Caco-2 (cell line): ENCODE measurements around the gene TIMP4. TPM values are rescaled to one million over a fixed set of nuclear protein-coding genes. Genes with fewer than 3 reads are reported as not detected.

Source experiments
- BruUV-seq: library from RNA; stranded (reverse); fragments of 400-500 nt; replicated peaks from 2 replicates; lab custom pipeline; 2021; lab: Mats Ljungman, UMichigan
- CTCF ChIA-PET: fragments of 300-600 bp; sonication (Branson Sonifier 250); formaldehyde crosslinking; loops from one replicate; lab custom pipeline; 2022; ENCODE audit warnings: antibody characterized with exemption; lab: Charles Lee
- POLR2A ChIA-PET: fragments of 300-600 bp; sonication (Branson Sonifier 250); formaldehyde crosslinking; loops from one replicate; lab custom pipeline; 2022; ENCODE audit warnings: antibody characterized with exemption; lab: Charles Lee
- DNase-seq, 2 experiments: peaks; one replicate each; pipeline versions ENCODE4 v3.0.0 to v3.0.0-alpha.2; 2020 to 2022
- H3K27me3 ChIP-seq: replicated peaks from 2 replicates; pipeline ENCODE4 v1.6.0; 2011; ENCODE audit warnings: low read length; ENCODE audit not compliant: control insufficient read depth, insufficient read depth
- H3K36me3 ChIP-seq: 2 replicates; pipeline ENCODE4 v1.5.1; 2011; ENCODE audit warnings: low read length; ENCODE audit not compliant: control insufficient read depth, insufficient read depth
- H3K4me1 ChIP-seq: fragments of 250-450 bp; sonication (Bioruptor Pico); 2 replicates; pipeline ENCODE4 v1.5.1; 2020; ENCODE audit warnings: mild to moderate bottlenecking
- H3K4me3 ChIP-seq: 2 replicates; pipeline ENCODE4 v1.5.1; 2011; ENCODE audit warnings: low read depth, mild to moderate bottlenecking, control low read depth, low read length
- H3K9me3 ChIP-seq: fragments of 250-450 bp; sonication (Bioruptor Pico); 2 replicates; pipeline ENCODE4 v1.5.1; 2020; ENCODE audit warnings: mild to moderate bottlenecking, moderate library complexity
- H3K27ac Mint-ChIP-seq: one replicate; pipeline ENCODE4 v1.8.0; 2022; ENCODE audit warnings: mixed read lengths; ENCODE audit not compliant: unreplicated experiment
- H3K27me3 Mint-ChIP-seq: one replicate; pipeline ENCODE4 v1.8.0; 2022; ENCODE audit warnings: mixed read lengths; ENCODE audit not compliant: insufficient read depth, unreplicated experiment
- H3K36me3 Mint-ChIP-seq: one replicate; pipeline ENCODE4 v1.8.0; 2022; ENCODE audit warnings: mild to moderate bottlenecking, mixed read lengths; ENCODE audit not compliant: insufficient read depth, unreplicated experiment
- H3K4me1 Mint-ChIP-seq: one replicate; pipeline ENCODE4 v1.8.0; 2022; ENCODE audit warnings: low read depth, mixed read lengths; ENCODE audit not compliant: unreplicated experiment
- H3K4me3 Mint-ChIP-seq: one replicate; pipeline ENCODE4 v1.8.0; 2022; ENCODE audit warnings: mild to moderate bottlenecking, moderate library complexity, mixed read lengths; ENCODE audit not compliant: unreplicated experiment
- H3K9me3 Mint-ChIP-seq: one replicate; pipeline ENCODE4 v1.8.0; 2022; ENCODE audit warnings: mixed read lengths; ENCODE audit not compliant: unreplicated experiment
- intact Hi-C: fragments of 100-400 bp; cut with micrococcal nuclease; formaldehyde crosslinking; loops from one replicate; pipeline ENCODE4 v1.10.0; 2022; ENCODE audit not compliant: unreplicated experiment
- total RNA-seq: library from RNA; stranded (reverse); gene quantifications from 2 replicates; pipeline ENCODE4 v1.2.3, GENCODE V29; 2022
- TF ChIP-seq, protein P1 (sequence below), 2 experiments: fragments of 200-600 bp in 1 of 2; IDR thresholded peaks; 1 replicate in 1 of 2; 2 replicates in 1 of 2; pipeline versions ENCODE4 v1.5.1 to v1.8.0; 2011 to 2022; ENCODE audit warnings: antibody characterized with exemption in 1 of 2, control low read depth in 1 of 2, inconsistent platforms in 1 of 2, low read depth in 1 of 2, low read length in 1 of 2, mild to moderate bottlenecking in 1 of 2, moderate library complexity in 1 of 2; ENCODE audit not compliant: insufficient read depth in 1 of 2, severe bottlenecking in 1 of 2, unreplicated experiment in 1 of 2

TIMP4 gene
- total RNA-seq, 1 experiment from 2014 or later: 1.4 TPM

DNA sequence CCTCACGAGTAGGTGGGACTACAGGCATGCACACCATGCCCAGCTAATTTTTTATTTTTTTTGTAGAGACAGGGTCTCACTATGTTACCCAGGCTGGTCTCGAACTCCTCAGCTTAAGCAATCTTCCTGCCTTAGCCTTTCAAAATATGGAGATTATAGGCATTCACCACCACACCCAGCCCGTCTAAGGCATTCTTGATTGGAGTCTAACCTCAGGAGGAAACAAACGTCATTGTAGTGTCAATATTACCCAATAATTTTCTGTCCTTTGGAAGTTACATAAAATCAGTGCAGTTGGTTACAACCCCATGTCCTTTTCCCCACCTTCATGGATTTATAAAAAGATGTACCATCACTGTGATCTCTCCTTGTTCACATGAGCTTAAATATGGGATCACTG is 41.8 kb downstream of the TIMP4 start:
- Mint-ChIP-seq H3K4me3 (no peak overlapping the region), H3K4me1 (no peaks in the 10 kb centered on the region), H3K27ac (no peak overlapping the region), H3K27me3 (peaks cover 11% of the 10 kb centered on the region), H3K36me3 (no peaks in the 10 kb centered on the region), H3K9me3 (no peaks in the 10 kb centered on the region)
- intact Hi-C loops: no loop called here
- Histone ChIP-seq H3K4me3 (no peak overlapping the region), H3K27me3 (no peaks in the 10 kb centered on the region), H3K4me1 (no peaks in the 10 kb centered on the region), H3K36me3 (no peaks in the 10 kb centered on the region), H3K9me3 (no peaks in the 10 kb centered on the region)
- CTCF ChIA-PET: no interaction called here
- no peak for DNase-seq
- BruUV-seq: no TSS peak
- POLR2A ChIA-PET: no interaction called here
- TF ChIP-seq, protein P1, sequence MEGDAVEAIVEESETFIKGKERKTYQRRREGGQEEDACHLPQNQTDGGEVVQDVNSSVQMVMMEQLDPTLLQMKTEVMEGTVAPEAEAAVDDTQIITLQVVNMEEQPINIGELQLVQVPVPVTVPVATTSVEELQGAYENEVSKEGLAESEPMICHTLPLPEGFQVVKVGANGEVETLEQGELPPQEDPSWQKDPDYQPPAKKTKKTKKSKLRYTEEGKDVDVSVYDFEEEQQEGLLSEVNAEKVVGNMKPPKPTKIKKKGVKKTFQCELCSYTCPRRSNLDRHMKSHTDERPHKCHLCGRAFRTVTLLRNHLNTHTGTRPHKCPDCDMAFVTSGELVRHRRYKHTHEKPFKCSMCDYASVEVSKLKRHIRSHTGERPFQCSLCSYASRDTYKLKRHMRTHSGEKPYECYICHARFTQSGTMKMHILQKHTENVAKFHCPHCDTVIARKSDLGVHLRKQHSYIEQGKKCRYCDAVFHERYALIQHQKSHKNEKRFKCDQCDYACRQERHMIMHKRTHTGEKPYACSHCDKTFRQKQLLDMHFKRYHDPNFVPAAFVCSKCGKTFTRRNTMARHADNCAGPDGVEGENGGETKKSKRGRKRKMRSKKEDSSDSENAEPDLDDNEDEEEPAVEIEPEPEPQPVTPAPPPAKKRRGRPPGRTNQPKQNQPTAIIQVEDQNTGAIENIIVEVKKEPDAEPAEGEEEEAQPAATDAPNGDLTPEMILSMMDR (IDR thresholded peaks at IDR 0.05; ENCODE audit: insufficient read depth in 1 of 2, low read depth in 1 of 2, low read length in 1 of 2, severe bottlenecking in 1 of 2, unreplicated experiment in 1 of 2): no peak

GRCh38 chr3:12115849-12116248 is 42.9 kb downstream of the TIMP4 start:
- Histone ChIP-seq H3K36me3 (no peaks in the 10 kb centered on the region), H3K27me3 (no peaks in the 10 kb centered on the region), H3K4me3 (no peak overlapping the region), H3K9me3 (0 out of 2 replicates have a peak, but pooled peaks cover 3% of the 10 kb centered on the region), H3K4me1 (no peaks in the 10 kb centered on the region)
- CTCF ChIA-PET: no interaction called here
- TF ChIP-seq, protein P1 (IDR thresholded peaks at IDR 0.05; ENCODE audit: insufficient read depth in 1 of 2, low read depth in 1 of 2, low read length in 1 of 2, severe bottlenecking in 1 of 2, unreplicated experiment in 1 of 2): no peak
- Mint-ChIP-seq H3K27me3 (peaks cover 9% of the 10 kb centered on the region), H3K4me1 (no peaks in the 10 kb centered on the region), H3K4me3 (no peak overlapping the region), H3K36me3 (no peaks in the 10 kb centered on the region), H3K27ac (no peak overlapping the region), H3K9me3 (no peaks in the 10 kb centered on the region)
- no peak for DNase-seq
- POLR2A ChIA-PET: no interaction called here
- intact Hi-C loops: no loop called here
- no TSS peak for BruUV-seq

DNA sequence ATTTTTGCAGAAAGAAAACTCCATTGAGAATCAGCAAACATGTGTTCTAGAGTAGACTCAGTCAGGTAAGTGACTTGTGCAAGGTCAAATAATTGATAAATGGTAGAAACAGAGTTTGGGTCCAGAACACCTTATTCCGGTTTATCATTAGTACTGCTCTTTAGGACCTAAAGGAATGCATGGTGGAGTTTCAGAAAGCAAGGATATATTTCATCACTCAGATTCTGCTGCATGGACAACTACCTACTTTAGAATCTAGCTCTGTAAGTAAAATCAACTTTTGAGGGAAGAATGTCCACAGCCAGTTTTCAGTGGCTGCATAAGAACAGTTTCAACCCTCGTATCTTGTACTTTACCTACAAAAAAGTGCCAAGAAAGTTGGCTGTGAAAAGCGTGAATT is 43.6 kb downstream of the TIMP4 start:
- H3K27ac Mint-ChIP-seq: no peak overlapping the region
- H3K4me1 Mint-ChIP-seq: no peaks in the 10 kb centered on the region
- 0 out of 2 replicates have a peak, but pooled peaks cover 3% of the 10 kb centered on the region for H3K9me3 ChIP-seq
- DNase-seq: no peak
- no peaks in the 10 kb centered on the region for H3K27me3 ChIP-seq
- H3K36me3 ChIP-seq: no peaks in the 10 kb centered on the region
- H3K4me1 ChIP-seq: no peaks in the 10 kb centered on the region
- H3K4me3 Mint-ChIP-seq: no peak overlapping the region
- no TSS peak for BruUV-seq
- H3K36me3 Mint-ChIP-seq: no peaks in the 10 kb centered on the region
- peaks cover 6% of the 10 kb centered on the region for H3K27me3 Mint-ChIP-seq
- H3K9me3 Mint-ChIP-seq: no peaks in the 10 kb centered on the region
- no peak overlapping the region for H3K4me3 ChIP-seq
- ChIA-PET POLR2A (no interaction called here), CTCF (no interaction called here)
- intact Hi-C loops: no loop called here
- TF ChIP-seq, protein P1 (IDR thresholded peaks at IDR 0.05; ENCODE audit: insufficient read depth in 1 of 2, low read depth in 1 of 2, low read length in 1 of 2, severe bottlenecking in 1 of 2, unreplicated experiment in 1 of 2): no peak
